ENCODE data around the gene ABCD3. TPM values are rescaled to one million over a fixed set of nuclear protein-coding genes. Genes with fewer than 3 reads are reported as not detected.

The ABCD3 gene
- total RNA-seq, 1 experiment from 2014 or later, result 26.5 TPM

DNA sequence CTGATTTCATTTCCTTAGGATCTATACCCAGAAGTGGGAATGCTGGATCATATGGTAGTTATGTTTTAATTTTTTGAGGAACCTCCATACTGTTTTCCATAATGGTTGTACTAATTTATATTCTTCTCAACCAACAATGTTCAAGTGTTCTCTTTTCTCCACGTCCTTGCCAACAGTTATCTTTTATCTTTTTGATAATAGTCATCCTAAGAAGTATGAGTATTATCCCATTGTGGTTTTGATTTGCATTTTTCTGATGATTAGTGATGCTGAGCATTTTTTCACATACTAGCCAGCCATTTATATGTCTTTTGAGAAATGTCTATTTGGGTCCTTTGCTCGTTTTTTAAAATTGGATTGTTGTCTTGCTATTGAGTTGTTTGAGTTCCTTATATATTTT is 38.5 kb downstream of the ABCD3 start:
- CTCF ChIA-PET, result interaction anchor here (1.2 kb wide), 1 partner anchor 121 kb away, joined by 3 read pairs; no protein-coding TSS in a partner anchor

DNA sequence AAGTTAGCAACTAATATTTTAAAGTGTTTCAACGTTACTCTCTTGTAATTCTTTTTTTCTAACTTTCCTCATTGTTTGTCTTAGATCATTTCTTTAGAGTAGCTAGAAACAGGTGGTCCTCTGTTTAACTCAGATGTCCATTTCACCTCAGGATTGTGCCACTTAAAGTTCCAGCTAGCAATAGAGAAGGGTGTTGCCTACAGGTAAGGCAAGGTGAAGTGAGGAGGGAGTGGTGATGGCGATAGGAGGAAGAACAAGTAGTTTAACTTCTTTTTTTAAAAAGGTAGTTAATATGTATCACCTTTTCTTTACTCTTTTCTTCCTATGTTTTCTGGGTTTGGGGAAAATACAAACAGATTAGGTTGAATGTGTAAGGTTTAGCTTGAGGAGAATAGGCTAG is 44.4 kb downstream of the ABCD3 start:
- intact Hi-C loops (cut with micrococcal nuclease), result loop anchor here (1.0 kb wide), 3 partner anchors 126 to 436 kb away; no protein-coding TSS in a partner anchor
- Mint-ChIP-seq H3K9me3 (ENCODE audit: unreplicated experiment) (no peaks in the 10 kb centered on the region), H3K4me1 (ENCODE audit: insufficient read depth, unreplicated experiment) (peaks cover 6% of the 10 kb centered on the region), H3K4me3 (ENCODE audit: unreplicated experiment) (no peak overlapping the region), H3K27ac (ENCODE audit: low read depth, unreplicated experiment) (no peak overlapping the region), H3K36me3 (ENCODE audit: insufficient read depth, unreplicated experiment) (peaks cover 29% of the 10 kb centered on the region), H3K27me3 (ENCODE audit: insufficient read depth, unreplicated experiment) (no peaks in the 10 kb centered on the region)
- ChIA-PET POLR2A (interaction anchor here (3.9 kb wide), 1 partner anchor 45 kb away, joined by 14 read pairs; no protein-coding TSS in a partner anchor), CTCF (interaction anchor here (0.5 to 5.3 kb wide), 16 partner anchors 8 to 1267 kb away, joined by 3 to 93 read pairs (median 6); no protein-coding TSS in a partner anchor)
- no TSS peak for BruUV-seq (replicated peaks)
- no peak for DNase-seq (ENCODE audit: unreplicated experiment)
- TF ChIP-seq, protein P1, sequence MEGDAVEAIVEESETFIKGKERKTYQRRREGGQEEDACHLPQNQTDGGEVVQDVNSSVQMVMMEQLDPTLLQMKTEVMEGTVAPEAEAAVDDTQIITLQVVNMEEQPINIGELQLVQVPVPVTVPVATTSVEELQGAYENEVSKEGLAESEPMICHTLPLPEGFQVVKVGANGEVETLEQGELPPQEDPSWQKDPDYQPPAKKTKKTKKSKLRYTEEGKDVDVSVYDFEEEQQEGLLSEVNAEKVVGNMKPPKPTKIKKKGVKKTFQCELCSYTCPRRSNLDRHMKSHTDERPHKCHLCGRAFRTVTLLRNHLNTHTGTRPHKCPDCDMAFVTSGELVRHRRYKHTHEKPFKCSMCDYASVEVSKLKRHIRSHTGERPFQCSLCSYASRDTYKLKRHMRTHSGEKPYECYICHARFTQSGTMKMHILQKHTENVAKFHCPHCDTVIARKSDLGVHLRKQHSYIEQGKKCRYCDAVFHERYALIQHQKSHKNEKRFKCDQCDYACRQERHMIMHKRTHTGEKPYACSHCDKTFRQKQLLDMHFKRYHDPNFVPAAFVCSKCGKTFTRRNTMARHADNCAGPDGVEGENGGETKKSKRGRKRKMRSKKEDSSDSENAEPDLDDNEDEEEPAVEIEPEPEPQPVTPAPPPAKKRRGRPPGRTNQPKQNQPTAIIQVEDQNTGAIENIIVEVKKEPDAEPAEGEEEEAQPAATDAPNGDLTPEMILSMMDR (IDR thresholded peaks at IDR 0.05; ENCODE audit: unreplicated experiment), result no peak

More for the DNA sequence above, 38.5 kb downstream of the ABCD3 start:
- intact Hi-C loops (cut with micrococcal nuclease), result no loop called here
- Mint-ChIP-seq H3K4me1 (ENCODE audit: insufficient read depth, unreplicated experiment) (no peaks in the 10 kb centered on the region), H3K9me3 (ENCODE audit: unreplicated experiment) (peaks cover 17% of the 10 kb centered on the region), H3K36me3 (ENCODE audit: insufficient read depth, unreplicated experiment) (peaks cover 11% of the 10 kb centered on the region), H3K4me3 (ENCODE audit: unreplicated experiment) (no peak overlapping the region), H3K27me3 (ENCODE audit: insufficient read depth, unreplicated experiment) (no peaks in the 10 kb centered on the region), H3K27ac (ENCODE audit: low read depth, unreplicated experiment) (no peak overlapping the region)
- no TSS peak for BruUV-seq (replicated peaks)
- TF ChIP-seq, protein P1 (IDR thresholded peaks at IDR 0.05; ENCODE audit: unreplicated experiment), result no peak
- POLR2A ChIA-PET, result no interaction called here
- DNase-seq (ENCODE audit: unreplicated experiment), result no peak

DNA sequence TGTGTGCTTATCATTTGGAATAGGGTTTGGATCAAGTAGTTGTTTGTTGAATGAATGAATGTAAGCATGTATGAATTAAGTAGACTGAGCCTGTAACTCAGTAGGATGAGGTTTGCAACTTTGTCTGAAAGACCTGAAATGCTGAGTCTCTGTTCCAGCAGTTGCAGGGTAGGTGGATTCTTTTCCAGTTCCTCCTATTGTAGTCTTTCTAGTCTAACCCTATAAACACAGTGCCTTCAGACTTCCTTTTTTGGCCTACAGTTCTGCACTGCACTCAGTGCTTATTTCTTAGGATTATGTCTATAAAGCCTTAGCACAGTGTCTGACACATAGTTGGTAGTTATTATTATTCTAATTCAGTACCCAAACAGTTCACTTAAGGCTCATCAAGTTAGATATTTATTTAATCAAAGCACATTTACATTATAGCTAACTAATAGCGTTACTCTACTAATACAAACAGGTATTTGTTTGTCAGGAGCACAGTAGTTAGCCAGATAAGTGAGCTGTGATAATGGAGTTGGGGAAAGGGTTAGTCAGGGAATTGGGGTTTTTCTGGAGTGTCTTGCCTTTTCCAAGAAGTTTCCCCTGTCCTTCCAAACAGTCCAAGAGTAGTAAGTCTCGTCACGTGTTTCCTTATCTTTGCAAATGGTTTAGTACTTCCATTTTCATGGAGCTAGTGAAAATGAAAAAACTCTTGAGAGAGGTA is 45.0 kb downstream of the ABCD3 start:
- Mint-ChIP-seq H3K36me3 (ENCODE audit: insufficient read depth, unreplicated experiment) (peaks cover 28% of the 10 kb centered on the region), H3K27ac (ENCODE audit: low read depth, unreplicated experiment) (no peak overlapping the region), H3K4me1 (ENCODE audit: insufficient read depth, unreplicated experiment) (peaks cover 6% of the 10 kb centered on the region), H3K4me3 (ENCODE audit: unreplicated experiment) (no peak overlapping the region), H3K27me3 (ENCODE audit: insufficient read depth, unreplicated experiment) (no peaks in the 10 kb centered on the region), H3K9me3 (ENCODE audit: unreplicated experiment) (no peaks in the 10 kb centered on the region)
- ChIA-PET CTCF (interaction anchor here (0.5 to 5.3 kb wide), 46 partner anchors 7 to 1324 kb away, joined by 3 to 93 read pairs (median 5); no protein-coding TSS in a partner anchor), POLR2A (interaction anchor here (0.9 to 3.9 kb wide), 5 partner anchors 22 to 437 kb away, joined by 3 to 14 read pairs (median 3); partner anchors contain the start of gene ARHGAP29)
- TF ChIP-seq, protein P1 (IDR thresholded peaks at IDR 0.05; ENCODE audit: unreplicated experiment), result no peak
- BruUV-seq (replicated peaks), result no TSS peak
- intact Hi-C loops (cut with micrococcal nuclease), result loop anchor here (1.0 kb wide), 3 partner anchors 127 to 437 kb away; no protein-coding TSS in a partner anchor
- DNase-seq (ENCODE audit: unreplicated experiment), result no peak

DNA sequence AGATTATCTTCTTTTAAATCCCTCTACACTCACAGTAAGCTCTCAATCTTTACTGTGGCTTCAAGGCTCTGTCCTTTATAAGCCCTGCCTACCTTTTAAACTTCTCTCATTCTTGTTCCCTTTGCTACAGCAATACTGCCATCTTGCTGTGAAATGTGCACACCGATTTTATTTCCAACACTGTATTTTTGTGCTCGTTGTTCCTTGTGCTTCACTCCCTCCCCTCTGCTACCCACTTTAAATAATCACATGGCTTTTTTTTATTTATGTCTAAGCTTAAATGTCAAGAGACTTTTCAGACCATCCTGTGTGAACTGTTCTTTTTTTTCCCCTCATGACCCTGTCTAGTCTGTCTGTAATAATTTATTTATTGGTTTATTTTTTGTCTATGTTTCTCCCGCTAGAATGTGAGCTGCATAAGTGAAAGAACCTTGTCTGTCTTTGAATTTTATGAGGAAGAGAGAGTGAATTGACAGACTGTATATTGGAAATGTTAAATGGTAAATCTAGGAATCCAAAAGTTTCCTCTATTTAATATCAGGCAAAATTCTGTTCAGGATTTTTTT is 45.7 kb downstream of the ABCD3 start:
- TF ChIP-seq, protein P1 (IDR thresholded peaks at IDR 0.05; ENCODE audit: unreplicated experiment), result peak; percentile 51
- no peak overlapping the region for H3K27ac Mint-ChIP-seq (ENCODE audit: low read depth, unreplicated experiment)
- POLR2A ChIA-PET, result interaction anchor here (0.6 to 3.9 kb wide), 7 partner anchors 23 to 458 kb away, joined by 3 to 14 read pairs (median 3); partner anchors contain the start of gene ARHGAP29

More for the DNA sequence above, 45.7 kb downstream of the ABCD3 start:
- Mint-ChIP-seq H3K27me3 (ENCODE audit: insufficient read depth, unreplicated experiment) (no peaks in the 10 kb centered on the region), H3K4me3 (ENCODE audit: unreplicated experiment) (no peak overlapping the region), H3K4me1 (ENCODE audit: insufficient read depth, unreplicated experiment) (peaks cover 6% of the 10 kb centered on the region), H3K9me3 (ENCODE audit: unreplicated experiment) (no peaks in the 10 kb centered on the region), H3K36me3 (ENCODE audit: insufficient read depth, unreplicated experiment) (peaks cover 28% of the 10 kb centered on the region)
- CTCF ChIA-PET, result interaction anchor here (0.5 to 5.3 kb wide), 70 partner anchors 8 to 1934 kb away, joined by 3 to 93 read pairs (median 4); no protein-coding TSS in a partner anchor
- no TSS peak for BruUV-seq (replicated peaks)
- intact Hi-C loops (cut with micrococcal nuclease), result loop anchor here (1.0 to 2.0 kb wide), 4 partner anchors 128 to 438 kb away; no protein-coding TSS in a partner anchor
- DNase-seq (ENCODE audit: unreplicated experiment), result peak; percentile 60
